ENCODE results near the gene CAPN2. TPM values are rescaled to one million over a fixed set of nuclear protein-coding genes. Genes with fewer than 3 reads are reported as not detected.
A peak's percentile ranks its signal among the peaks of the same experiment; 100 is the strongest.

The CAPN2 gene
- total RNA-seq, 1 experiment from 2014 or later = 459 TPM

- no peak overlapping the region for H3K27ac ChIP-seq
- H3K4me3 ChIP-seq = no peak overlapping the region
- H2AFZ ChIP-seq = no peak overlapping the region
- no peaks in the 10 kb centered on the region for H3K9me2 ChIP-seq (ENCODE audit: insufficient read depth)
- no peaks in the 10 kb centered on the region for H3K27me3 ChIP-seq (ENCODE audit: insufficient read depth, low read depth)
- intact Hi-C loops (cut with micrococcal nuclease; ENCODE audit: unreplicated experiment) = loop anchor here (2.0 kb wide), 1 partner anchor 49 kb away; no protein-coding TSS in a partner anchor
- H3K79me2 ChIP-seq (ENCODE audit: low read depth) = peaks cover 24% of the 10 kb centered on the region
- POLR2A ChIA-PET (ENCODE audit: unreplicated experiment) = interaction anchor here (0.5 kb wide), 1 partner anchor 30 kb away, joined by 3 read pairs; no protein-coding TSS in a partner anchor
- CTCF ChIA-PET = interaction anchor here (0.6 to 0.7 kb wide), 2 partner anchors 40 to 49 kb away, joined by 3 to 4 read pairs; no protein-coding TSS in a partner anchor
- H3K4me2 ChIP-seq = no peak overlapping the region
- BruUV-seq (replicated peaks) = no TSS peak
- no peak for DNase-seq
- no peaks in the 10 kb centered on the region for H3K4me1 ChIP-seq (replicated peaks; ENCODE audit: insufficient read depth)
- TF ChIP-seq CTCF (conservative IDR thresholded peaks at IDR 0.05) = no peak
- no peak for TF ChIP-seq EZH2 (IDR thresholded peaks at IDR 0.05; ENCODE audit: low read depth)
- peaks cover 59% of the 10 kb centered on the region for H3F3A ChIP-seq (ENCODE audit: insufficient read depth, low read depth)
- H3K9me3 ChIP-seq (ENCODE audit: insufficient read depth, low read depth) = no peaks in the 10 kb centered on the region
- H3K36me3 ChIP-seq (ENCODE audit: low read depth) = peaks cover 65% of the 10 kb centered on the region
- H4K20me1 ChIP-seq (ENCODE audit: insufficient read depth) = peaks cover 2% of the 10 kb centered on the region; the same call in 1 of the 2 replicates
These were observed 35.5 kb downstream of the CAPN2 start for GRCh38 chr1:223747838-223748335.

GRCh38 chr1:223748405-223748772, 36.0 kb downstream of the CAPN2 start:
- Histone ChIP-seq H3K9me2 (ENCODE audit: insufficient read depth) (no peaks in the 10 kb centered on the region), H3K4me2 (no peak overlapping the region), H4K20me1 (ENCODE audit: insufficient read depth) (no peaks in the 10 kb centered on the region; the same call in 1 of the 2 replicates), H3K4me3 (no peak overlapping the region), H3F3A (ENCODE audit: insufficient read depth, low read depth) (peaks cover 61% of the 10 kb centered on the region), H3K79me2 (ENCODE audit: low read depth) (peaks cover 19% of the 10 kb centered on the region), H3K9me3 (ENCODE audit: insufficient read depth, low read depth) (no peaks in the 10 kb centered on the region), H3K27me3 (ENCODE audit: insufficient read depth, low read depth) (no peaks in the 10 kb centered on the region), H3K36me3 (ENCODE audit: low read depth) (peaks cover 69% of the 10 kb centered on the region), H3K27ac (no peak overlapping the region), H2AFZ (no peak overlapping the region), H3K4me1 (replicated peaks; ENCODE audit: insufficient read depth) (no peaks in the 10 kb centered on the region)
- ChIA-PET CTCF (no interaction called here), POLR2A (ENCODE audit: unreplicated experiment) (no interaction called here)
- TF ChIP-seq CTCF (conservative IDR thresholded peaks at IDR 0.05) (no peak), EZH2 (IDR thresholded peaks at IDR 0.05; ENCODE audit: low read depth) (no peak)
- no peak for DNase-seq
- intact Hi-C loops (cut with micrococcal nuclease; ENCODE audit: unreplicated experiment) = loop anchor here (2.0 kb wide), 1 partner anchor 50 kb away; no protein-coding TSS in a partner anchor
- BruUV-seq (replicated peaks) = no TSS peak

GRCh38 chr1:223748773-223749733, 36.7 kb downstream of the CAPN2 start:
- Histone ChIP-seq H3K36me3 (ENCODE audit: low read depth) (peaks cover 70% of the 10 kb centered on the region), H4K20me1 (ENCODE audit: insufficient read depth) (no peaks in the 10 kb centered on the region; the same call in 1 of the 2 replicates), H3K4me3 (no peak overlapping the region), H3K9me2 (ENCODE audit: insufficient read depth) (no peaks in the 10 kb centered on the region), H3K27ac (no peak overlapping the region), H3K9me3 (ENCODE audit: insufficient read depth, low read depth) (no peaks in the 10 kb centered on the region), H3K27me3 (ENCODE audit: insufficient read depth, low read depth) (no peaks in the 10 kb centered on the region), H3K4me1 (replicated peaks; ENCODE audit: insufficient read depth) (no peaks in the 10 kb centered on the region), H2AFZ (no peak overlapping the region), H3F3A (ENCODE audit: insufficient read depth, low read depth) (peaks cover 64% of the 10 kb centered on the region), H3K79me2 (ENCODE audit: low read depth) (peaks cover 13% of the 10 kb centered on the region), H3K4me2 (no peak overlapping the region)
- intact Hi-C loops (cut with micrococcal nuclease; ENCODE audit: unreplicated experiment) = loop anchor here (2.0 kb wide), 1 partner anchor 50 kb away; no protein-coding TSS in a partner anchor
- TF ChIP-seq EZH2 (IDR thresholded peaks at IDR 0.05; ENCODE audit: low read depth) = no peak
- peak; percentile 79 for TF ChIP-seq CTCF (conservative IDR thresholded peaks at IDR 0.05)
- DNase-seq = peak in 1 of 2 experiments; percentile 32
- BruUV-seq (replicated peaks) = no TSS peak
- POLR2A ChIA-PET (ENCODE audit: unreplicated experiment) = interaction anchor here (1.1 kb wide), 1 partner anchor 10 kb away, joined by 6 read pairs; no protein-coding TSS in a partner anchor
- CTCF ChIA-PET = interaction anchor here (0.5 to 1.7 kb wide), 3 partner anchors 14 to 48 kb away, joined by 4 to 8 read pairs (median 5); no protein-coding TSS in a partner anchor
